ENCODE results near the gene TRIM33. TPM values are rescaled to one million over a fixed set of nuclear protein-coding genes. Genes with fewer than 3 reads are reported as not detected.

Gene TRIM33
- total and polyA plus RNA-seq, 10 of the 15 experiments (the other 5 are each of a cell fraction or from before 2014, with no cell fraction given) = 9.0 to 40.3 (median 22.0) TPM

GRCh38 chr1:114479134-114479533 is 31.9 kb downstream of the TRIM33 start:
- Histone ChIP-seq H3K27ac (ENCODE audit: control insufficient read depth, insufficient read depth) (no peak overlapping the region), H3K4me2 (ENCODE audit: control insufficient read depth, insufficient read depth) (no peak overlapping the region), H3K36me3 (ENCODE audit: control insufficient read depth in 2 of 2, insufficient read depth in 2 of 2, low read length in 1 of 2) (no peaks in the 10 kb centered on the region; a peak in 2 of 4 replicates), H4K20me1 (ENCODE audit: control insufficient read depth, insufficient read depth) (no peaks in the 10 kb centered on the region), H3K9ac (ENCODE audit: control insufficient read depth, insufficient read depth, low read length) (no peak overlapping the region), H3K27me3 (replicated peaks in 1 of 2; ENCODE audit: control insufficient read depth in 2 of 2, insufficient read depth in 2 of 2, low read length in 1 of 2) (no peaks in the 10 kb centered on the region), H3K4me3 (no peak overlapping the region), H3K4me1 (ENCODE audit: control insufficient read depth, insufficient read depth, low read length) (no peaks in the 10 kb centered on the region; the same call in 1 of the 2 replicates), H2AFZ (ENCODE audit: control insufficient read depth, low read depth, low read length) (no peak overlapping the region), H3K9me3 (replicated peaks; ENCODE audit: control insufficient read depth, insufficient read depth, low read length) (peaks cover 7% of the 10 kb centered on the region; the same call in 2 of the 3 replicates), H3K79me2 (ENCODE audit: control insufficient read depth, insufficient read depth, low read length) (peaks cover 37% of the 10 kb centered on the region)
- ChIA-PET CTCF (no interaction called here), SMC1A (ENCODE audit: uncharacterized antibody, unreplicated experiment) (interaction anchor here (0.7 kb wide), 1 partner anchor 14 kb away, joined by 3 read pairs; no protein-coding TSS in a partner anchor), RAD21 (ENCODE audit: unreplicated experiment) (no interaction called here), POLR2A (no interaction called here)
- no peak for ATAC-seq
- DNase-seq (ENCODE audit: low read depth, low spot score) = no peak
- no TSS peak for BruUV-seq (replicated peaks)
- intact Hi-C loops (cut with micrococcal nuclease; ENCODE audit: unreplicated experiment) (no loop called here), in situ Hi-C loops (cut with MboI) (no loop called here)
- FAIRE-seq = no peak
- WGBS (ENCODE audit: insufficient coverage, insufficient replicate concordance, low lambda C conversion rate, missing lambda C conversion rate) = 98% methylated on average over 2 of the region's 2 CpGs
- TF ChIP-seq CBFB (IDR thresholded peaks at IDR 0.05; ENCODE audit: low read depth) = no peak
- TF ChIP-seq SKIL (IDR thresholded peaks at IDR 0.05; ENCODE audit: low read depth, poor library complexity, severe bottlenecking) = no peak
- no peak for TF ChIP-seq YBX1 (IDR thresholded peaks at IDR 0.05)

- DNase-seq (ENCODE audit: low read depth, low spot score) (no peak), FAIRE-seq (no peak), ATAC-seq (no peak)
- WGBS (ENCODE audit: insufficient coverage, insufficient replicate concordance, low lambda C conversion rate, missing lambda C conversion rate) = 97% methylated on average over 6 of the region's 6 CpGs
- Histone ChIP-seq H3K4me1 (ENCODE audit: control insufficient read depth, insufficient read depth, low read length) (no peaks in the 10 kb centered on the region), H4K20me1 (ENCODE audit: control insufficient read depth, insufficient read depth) (no peaks in the 10 kb centered on the region), H3K4me2 (ENCODE audit: control insufficient read depth, insufficient read depth) (no peak overlapping the region), H2AFZ (ENCODE audit: control insufficient read depth, low read depth, low read length) (no peak overlapping the region), H3K9me3 (replicated peaks; ENCODE audit: control insufficient read depth, insufficient read depth, low read length) (no peaks in the 10 kb centered on the region; the same call in 2 of the 3 replicates), H3K4me3 (no peak overlapping the region), H3K27ac (ENCODE audit: control insufficient read depth, insufficient read depth) (no peak overlapping the region), H3K9ac (ENCODE audit: control insufficient read depth, insufficient read depth, low read length) (no peak overlapping the region), H3K36me3 (ENCODE audit: control insufficient read depth in 2 of 2, insufficient read depth in 2 of 2, low read length in 1 of 2) (no peaks in the 10 kb centered on the region; a peak in 1 of 4 replicates), H3K79me2 (ENCODE audit: control insufficient read depth, insufficient read depth, low read length) (peaks cover 53% of the 10 kb centered on the region), H3K27me3 (replicated peaks in 1 of 2; ENCODE audit: control insufficient read depth in 2 of 2, insufficient read depth in 2 of 2, low read length in 1 of 2) (no peaks in the 10 kb centered on the region)
- intact Hi-C loops (cut with micrococcal nuclease; ENCODE audit: unreplicated experiment) (no loop called here), in situ Hi-C loops (cut with MboI) (no loop called here)
- ChIA-PET SMC1A (ENCODE audit: uncharacterized antibody, unreplicated experiment) (no interaction called here), POLR2A (no interaction called here), CTCF (no interaction called here), RAD21 (ENCODE audit: unreplicated experiment) (no interaction called here)
- BruUV-seq (replicated peaks) = no TSS peak
- TF ChIP-seq ATF7 (IDR thresholded peaks at IDR 0.05; ENCODE audit: low read depth) = no peak
- no peak for TF ChIP-seq PKNOX1 (IDR thresholded peaks at IDR 0.05)
- TF ChIP-seq SRF (IDR thresholded peaks at IDR 0.05; ENCODE audit: low read depth in 2 of 2, low read length in 2 of 2) = no peak
- TF ChIP-seq USF1 (IDR thresholded peaks at IDR 0.05; ENCODE audit: borderline replicate concordance, extremely low read length, insufficient read depth, low read depth, low read length) = no peak
- TF ChIP-seq, protein P1, sequence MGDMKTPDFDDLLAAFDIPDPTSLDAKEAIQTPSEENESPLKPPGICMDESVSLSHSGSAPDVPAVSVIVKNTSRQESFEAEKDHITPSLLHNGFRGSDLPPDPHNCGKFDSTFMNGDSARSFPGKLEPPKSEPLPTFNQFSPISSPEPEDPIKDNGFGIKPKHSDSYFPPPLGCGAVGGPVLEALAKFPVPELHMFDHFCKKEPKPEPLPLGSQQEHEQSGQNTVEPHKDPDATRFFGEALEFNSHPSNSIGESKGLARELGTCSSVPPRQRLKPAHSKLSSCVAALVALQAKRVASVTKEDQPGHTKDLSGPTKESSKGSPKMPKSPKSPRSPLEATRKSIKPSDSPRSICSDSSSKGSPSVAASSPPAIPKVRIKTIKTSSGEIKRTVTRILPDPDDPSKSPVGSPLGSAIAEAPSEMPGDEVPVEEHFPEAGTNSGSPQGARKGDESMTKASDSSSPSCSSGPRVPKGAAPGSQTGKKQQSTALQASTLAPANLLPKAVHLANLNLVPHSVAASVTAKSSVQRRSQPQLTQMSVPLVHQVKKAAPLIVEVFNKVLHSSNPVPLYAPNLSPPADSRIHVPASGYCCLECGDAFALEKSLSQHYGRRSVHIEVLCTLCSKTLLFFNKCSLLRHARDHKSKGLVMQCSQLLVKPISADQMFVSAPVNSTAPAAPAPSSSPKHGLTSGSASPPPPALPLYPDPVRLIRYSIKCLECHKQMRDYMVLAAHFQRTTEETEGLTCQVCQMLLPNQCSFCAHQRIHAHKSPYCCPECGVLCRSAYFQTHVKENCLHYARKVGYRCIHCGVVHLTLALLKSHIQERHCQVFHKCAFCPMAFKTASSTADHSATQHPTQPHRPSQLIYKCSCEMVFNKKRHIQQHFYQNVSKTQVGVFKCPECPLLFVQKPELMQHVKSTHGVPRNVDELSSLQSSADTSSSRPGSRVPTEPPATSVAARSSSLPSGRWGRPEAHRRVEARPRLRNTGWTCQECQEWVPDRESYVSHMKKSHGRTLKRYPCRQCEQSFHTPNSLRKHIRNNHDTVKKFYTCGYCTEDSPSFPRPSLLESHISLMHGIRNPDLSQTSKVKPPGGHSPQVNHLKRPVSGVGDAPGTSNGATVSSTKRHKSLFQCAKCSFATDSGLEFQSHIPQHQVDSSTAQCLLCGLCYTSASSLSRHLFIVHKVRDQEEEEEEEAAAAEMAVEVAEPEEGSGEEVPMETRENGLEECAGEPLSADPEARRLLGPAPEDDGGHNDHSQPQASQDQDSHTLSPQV (IDR thresholded peaks at IDR 0.05) = no peak
- no peak for TF ChIP-seq IKZF1 (conservative IDR thresholded peaks at IDR 0.05)
- no peak for TF ChIP-seq LARP7 (IDR thresholded peaks at IDR 0.05)
Measured at GRCh38 chr1:114473796-114474195, 37.2 kb downstream of the TRIM33 start.
